Medulla oblongata (tissue), 1 donor: Measurements from ENCODE around the gene ATP5F1D.
"Not testable (repeated sequence)": the region's sequence is repeated elsewhere in the genome, so short reads cannot be mapped to it uniquely, and the experiment has no call there.

Source experiments
- DNase-seq: peaks from one replicate; pipeline ENCODE4 v3.0.0-alpha.2; 2015; ENCODE audit errors: extremely low spot score

Gene ATP5F1D

GRCh38 chr19:1241417-1242095, at the start of gene ATP5F1D:
Gene ATP5F1D, plus strand, starts transcription at chr19:1241751. Its CDS starts 100 bp downstream, at chr19:1241851.
- peak; percentile 95 for DNase-seq

GRCh38 chr19:1199531-1199930, 42.0 kb upstream of the ATP5F1D start:
- DNase-seq: no peak

GRCh38 chr19:1200614-1201013, 40.9 kb upstream of the ATP5F1D start:
- DNase-seq: not testable (repeated sequence)

GRCh38 chr19:1205114-1206099, 36.1 kb upstream of the ATP5F1D start, which contains the start of gene STK11:
Gene STK11, plus strand, starts transcription at chr19:1205778. Its CDS starts 1,136 bp downstream, at chr19:1206914.
- DNase-seq: peak; percentile 98

GRCh38 chr19:1206150-1206863, 35.2 kb upstream of the ATP5F1D start:
- no peak for DNase-seq

GRCh38 chr19:1206864-1207450, 34.6 kb upstream of the ATP5F1D start:
- DNase-seq: peak; percentile 54

GRCh38 chr19:1208830-1209229, 32.7 kb upstream of the ATP5F1D start:
- DNase-seq: not testable (repeated sequence)

- peak; percentile 88 for DNase-seq
Observed at GRCh38 chr19:1210227-1210538, 31.4 kb upstream of the ATP5F1D start.

- DNase-seq: no peak
Observed at GRCh38 chr19:1211494-1212234, 29.9 kb upstream of the ATP5F1D start.

GRCh38 chr19:1213391-1214286, 27.9 kb upstream of the ATP5F1D start:
- DNase-seq: peak; percentile 83

GRCh38 chr19:1214299-1214861, 27.2 kb upstream of the ATP5F1D start:
- DNase-seq: no peak

- peak; percentile 81 for DNase-seq
Observed at GRCh38 chr19:1214862-1215731, 26.5 kb upstream of the ATP5F1D start.

GRCh38 chr19:1216756-1217155, 24.8 kb upstream of the ATP5F1D start:
- DNase-seq: no peak

- no peak for DNase-seq
Observed at GRCh38 chr19:1217366-1217765, 24.2 kb upstream of the ATP5F1D start.

- DNase-seq: no peak
Observed at GRCh38 chr19:1218751-1219567, 22.6 kb upstream of the ATP5F1D start.

GRCh38 chr19:1219786-1220476, 21.6 kb upstream of the ATP5F1D start:
- no peak for DNase-seq

- no peak for DNase-seq
Observed at GRCh38 chr19:1220477-1220930, 21.0 kb upstream of the ATP5F1D start.
